H1 (cell line): Measurements from ENCODE around the gene RAB3IP. TPM values are rescaled to one million over a fixed set of nuclear protein-coding genes. Genes with fewer than 3 reads are reported as not detected.

ENCODE experiments used
- CTCF ChIA-PET: fragments of 300-600 bp; sonication (Branson Sonifier 250); formaldehyde crosslinking; loops from one replicate; lab custom pipeline; 2021; ENCODE audit not compliant: partially characterized antibody; lab: Charles Lee
- POLR2A ChIA-PET: fragments of 300-600 bp; sonication (Branson Sonifier 250); formaldehyde crosslinking; loops from one replicate; lab custom pipeline; 2021; ENCODE audit warnings: inconsistent platforms; ENCODE audit not compliant: partially characterized antibody; lab: Charles Lee
- DNase-seq, 2 experiments: peaks; one replicate each; pipeline versions ENCODE4 v3.0.0 to v3.0.0-alpha.2; 2010 to 2022; ENCODE audit warnings: low spot score in 2 of 2, low read depth in 1 of 2, mixed read lengths in 1 of 2
- FAIRE-seq: peaks from 2 replicates; lab custom pipeline; 2011; peaks lifted over from hg19 to GRCh38; lab: Jason Lieb, UNC
- H2AFZ ChIP-seq: 2 replicates; pipeline ENCODE4 v1.8.1; 2012; ENCODE audit warnings: low read length, inconsistent platforms
- H2AK5ac ChIP-seq: 2 replicates; pipeline ENCODE4 v1.6.1; 2013; ENCODE audit warnings: low read depth, low read length
- H2BK120ac ChIP-seq: replicated peaks from 2 replicates; pipeline ENCODE3; 2013; ENCODE audit warnings: low read depth, low read length, inconsistent platforms
- H2BK12ac ChIP-seq: 2 replicates; pipeline ENCODE4 v1.6.1; 2013; ENCODE audit warnings: low read depth, low read length
- H2BK15ac ChIP-seq: 2 replicates; pipeline ENCODE4 v1.6.1; 2013; ENCODE audit warnings: low read length
- H2BK20ac ChIP-seq: 2 replicates; pipeline ENCODE4 v1.6.1; 2013; ENCODE audit warnings: low read length
- H2BK5ac ChIP-seq: 2 replicates; pipeline ENCODE4 v1.6.1; 2013; ENCODE audit warnings: low read depth, low read length
- H3K14ac ChIP-seq: 2 replicates; pipeline ENCODE4 v1.6.1; 2013; ENCODE audit warnings: inconsistent platforms; ENCODE audit not compliant: insufficient read length
- H3K18ac ChIP-seq: 2 replicates; pipeline ENCODE4 v1.6.1; 2013; ENCODE audit warnings: low read length; ENCODE audit errors: extremely low read depth
- H3K23ac ChIP-seq: 2 replicates; pipeline ENCODE4 v1.6.1; 2013; ENCODE audit warnings: inconsistent platforms; ENCODE audit not compliant: insufficient read length
- H3K23me2 ChIP-seq: 2 replicates; pipeline ENCODE4 v1.6.1; 2013; ENCODE audit warnings: low read depth, low read length
- H3K27ac ChIP-seq: 2 replicates; pipeline ENCODE4 v1.6.1; 2011; ENCODE audit warnings: low read depth, low read length, inconsistent platforms
- H3K27me3 ChIP-seq, 4 experiments: replicated peaks in 1 of 4; 1 replicate in 1 of 4; 2 replicates in 3 of 4; pipeline versions ENCODE4 v1.6.1 to v1.8.1; 2011 to 2013; ENCODE audit warnings: low read length in 3 of 4, mild to moderate bottlenecking in 3 of 4, inconsistent platforms in 2 of 4, mixed read lengths in 2 of 4, moderate library complexity in 1 of 4; ENCODE audit not compliant: control insufficient read depth in 3 of 4, insufficient read depth in 3 of 4; ENCODE audit errors: extremely low read depth in 1 of 4
- H3K36me3 ChIP-seq, 4 experiments: 2 replicates each; pipeline versions ENCODE4 v1.6.1 to v1.8.1; 2011 to 2013; ENCODE audit warnings: mild to moderate bottlenecking in 4 of 4, low read length in 3 of 4, moderate library complexity in 2 of 4, control low read depth in 1 of 4, inconsistent platforms in 1 of 4; ENCODE audit not compliant: insufficient read depth in 4 of 4, control insufficient read depth in 2 of 4
- H3K4ac ChIP-seq: replicated peaks from 2 replicates; pipeline ENCODE3; 2013; ENCODE audit warnings: low read length, low read depth, mixed read lengths, inconsistent platforms; ENCODE audit not compliant: insufficient read length
- H3K4me1 ChIP-seq, 4 experiments: replicated peaks in 1 of 4; 1 replicate in 1 of 4; 2 replicates in 3 of 4; pipeline versions ENCODE4 v1.6.1 to v1.8.1; 2011 to 2013; ENCODE audit warnings: low read length in 3 of 4, inconsistent platforms in 2 of 4, mixed read lengths in 1 of 4; ENCODE audit not compliant: insufficient read depth in 4 of 4, control insufficient read depth in 3 of 4
- H3K4me2 ChIP-seq, 2 experiments: 2 replicates each; pipeline versions ENCODE4 v1.6.1 to v1.8.1; 2011 to 2013; ENCODE audit warnings: low read depth in 2 of 2, low read length in 2 of 2, control low read depth in 1 of 2, inconsistent platforms in 1 of 2, mild to moderate bottlenecking in 1 of 2; ENCODE audit not compliant: insufficient read depth in 1 of 2
- H3K4me3 ChIP-seq, 4 experiments: fragments of 200-600, 300-600 bp in 1 of 4; sonication (generic), shearing (Covaris generic), sonication (Bioruptor Twin) in 1 of 4; 2 replicates each; pipeline versions ENCODE4 v1.5.1 to v1.8.1; 2011 to 2016; ENCODE audit warnings: low read length in 4 of 4, low read depth in 3 of 4, control low read depth in 2 of 4, inconsistent platforms in 2 of 4, mild to moderate bottlenecking in 2 of 4, mixed read lengths in 1 of 4, moderate library complexity in 1 of 4; ENCODE audit not compliant: insufficient read depth in 2 of 4; ENCODE audit errors: extremely low read depth in 1 of 4
- H3K56ac ChIP-seq: replicated peaks from 2 replicates; pipeline ENCODE3; 2013; ENCODE audit warnings: low read depth, mild to moderate bottlenecking, mixed read lengths, low read length, inconsistent platforms; ENCODE audit not compliant: insufficient read length
- H3K79me1 ChIP-seq: 2 replicates; pipeline ENCODE4 v1.6.1; 2013; ENCODE audit warnings: low read depth, low read length, control low read depth
- H3K79me2 ChIP-seq, 2 experiments: 2 replicates each; pipeline versions ENCODE4 v1.6.1 to v1.8.1; 2012 to 2013; ENCODE audit warnings: low read length in 2 of 2, mild to moderate bottlenecking in 2 of 2, inconsistent platforms in 1 of 2; ENCODE audit not compliant: insufficient read depth in 2 of 2, control insufficient read depth in 1 of 2
- H3K9ac ChIP-seq, 4 experiments: replicated peaks in 1 of 4; 1 replicate in 1 of 4; 2 replicates in 3 of 4; pipeline versions ENCODE4 v1.6.1 to v1.8.1; 2011 to 2013; ENCODE audit warnings: low read depth in 3 of 4, low read length in 3 of 4, control low read depth in 2 of 4, mild to moderate bottlenecking in 2 of 4, moderate library complexity in 2 of 4, inconsistent platforms in 1 of 4; ENCODE audit errors: extremely low read depth in 1 of 4
- H3K9me3 ChIP-seq, 2 experiments: 2 replicates each; pipeline versions ENCODE4 v1.6.1 to v1.8.1; 2012 to 2013; ENCODE audit warnings: mild to moderate bottlenecking in 2 of 2, moderate library complexity in 2 of 2, control low read depth in 1 of 2, inconsistent platforms in 1 of 2, low read depth in 1 of 2, low read length in 1 of 2, mixed read lengths in 1 of 2; ENCODE audit not compliant: insufficient read depth in 2 of 2
- H4K20me1 ChIP-seq, 2 experiments: replicated peaks in 1 of 2; 2 replicates each; pipeline versions ENCODE3 to v1.8.1; 2011 to 2013; ENCODE audit warnings: inconsistent platforms in 2 of 2, low read length in 2 of 2, mild to moderate bottlenecking in 1 of 2; ENCODE audit not compliant: insufficient read depth in 2 of 2, control insufficient read depth in 1 of 2
- H4K5ac ChIP-seq: 2 replicates; pipeline ENCODE4 v1.6.1; 2013; ENCODE audit warnings: low read length, low read depth, mixed read lengths, inconsistent platforms; ENCODE audit not compliant: insufficient read length
- H4K8ac ChIP-seq: 2 replicates; pipeline ENCODE4 v1.8.0; 2013; ENCODE audit warnings: mild to moderate bottlenecking, moderate library complexity, low read length, inconsistent platforms; ENCODE audit not compliant: insufficient read depth; ENCODE audit errors: extremely low read depth
- H4K91ac ChIP-seq: replicated peaks from 2 replicates; pipeline ENCODE3; 2013; ENCODE audit warnings: low read length, mixed read lengths, inconsistent platforms; ENCODE audit not compliant: insufficient read length
- MAFK ChIP-seq: IDR thresholded peaks from 2 replicates; pipeline ENCODE4 v1.6.1; 2012; ENCODE audit warnings: low read depth, mild to moderate bottlenecking, improper control_type of control experiment, low read length
- SUZ12 ChIP-seq: fragments of 200-600 bp; sonication (generic); IDR thresholded peaks from 2 replicates; pipeline ENCODE4 v1.6.1; 2012; ENCODE audit warnings: mild to moderate bottlenecking, inconsistent platforms, low read length, moderate library complexity, mixed read lengths
- USF2 ChIP-seq: IDR thresholded peaks from 2 replicates; pipeline ENCODE4 v1.6.1; 2011; ENCODE audit warnings: low read length, improper control_type of control experiment
- ZNF274 ChIP-seq: IDR thresholded peaks from 2 replicates; pipeline ENCODE4 v1.7.0; 2012; ENCODE audit warnings: low read length, borderline replicate concordance; ENCODE audit errors: extremely low read depth
- WGBS, 2 experiments: shearing (Covaris generic) in 1 of 2; methylation state at CpG; one replicate each; pipeline versions ENCODE4 v1.1.6 to v1.1.7; 2013 to 2015; ENCODE audit warnings: low lambda C conversion rate in 2 of 2, mixed read lengths in 2 of 2, inconsistent platforms in 1 of 2, low coverage in 1 of 2, missing lambda C conversion rate in 1 of 2; ENCODE audit not compliant: insufficient replicate concordance in 2 of 2, insufficient coverage in 1 of 2, insufficient read length in 1 of 2; ENCODE audit errors: extremely low coverage in 1 of 2, missing lambda C conversion rate in 1 of 2; 5-methylcytosine and 5-hydroxymethylcytosine counted together
- polyA plus RNA-seq, 7 experiments: library from polyadenylated mRNA; depleted of rRNA in 3 of 7; stranded (reverse) in 5 of 7; unstranded in 2 of 7; fragments of >200 nt in 5 of 7; fragments of 200-250 nt in 2 of 7; gene quantifications; 1 replicate in 5 of 7; 2 replicates in 1 of 7; 4 replicates in 1 of 7; pipeline versions ENCODE4 v1.2.1 to v1.2.3, GENCODE V29; 2011 to 2013; ENCODE audit warnings: missing spikeins in 2 of 7, mixed read lengths in 2 of 7
- total RNA-seq: library from RNA; stranded (reverse); fragmentation: NEBNext Ultra II Directional; extraction: Animal tissue kit (Norgen Biotek cat#: 25700); gene quantifications from 2 replicates; pipeline ENCODE4 v1.2.1, GENCODE V29; 2021

The RAB3IP gene
- total and polyA plus RNA-seq, 2 of the 8 experiments (the other 6 are each of a cell fraction or from before 2014, with no cell fraction given): 17.7 to 34.6 TPM

- Histone ChIP-seq H2BK5ac (no peak overlapping the region), H3K4ac (no peak overlapping the region), H2BK20ac (no peak overlapping the region), H3K36me3 (peaks cover 0 to 5% (median 3%) of the 10 kb centered on the region in 4 experiments; a peak in 3 of 8 replicates), H2AFZ (no peak overlapping the region), H2BK120ac (no peak overlapping the region), H4K8ac (no peak overlapping the region), H3K27ac (no peak overlapping the region), H3K23ac (no peak overlapping the region), H3K23me2 (no peaks in the 10 kb centered on the region), H3K79me2 (no peaks in the 10 kb centered on the region), H3K4me1 (no peaks in the 10 kb centered on the region), H3K14ac (no peak overlapping the region), H4K5ac (no peak overlapping the region), H3K4me3 (no peak overlapping the region), H3K9ac (no peak overlapping the region), H3K4me2 (no peak overlapping the region), H3K27me3 (no peaks in the 10 kb centered on the region), H3K79me1 (no peaks in the 10 kb centered on the region), H2BK12ac (no peak overlapping the region), H4K20me1 (no peaks in the 10 kb centered on the region), H3K9me3 (peaks cover 0 to under 1% of the 10 kb centered on the region in 2 experiments; a peak in 1 of 4 replicates), H4K91ac (no peak overlapping the region), H2AK5ac (no peak overlapping the region), H3K56ac (no peak overlapping the region), H3K18ac (no peak overlapping the region), H2BK15ac (no peak overlapping the region)
- 93 to 100% methylated on average over 3 of the region's 3 CpGs for WGBS, 2 experiments
- TF ChIP-seq SUZ12 (no peak), ZNF274 (no peak), MAFK (no peak), USF2 (no peak)
- CTCF ChIA-PET: interaction anchor here (0.6 to 0.8 kb wide), 2 partner anchors 39 to 482 kb away, joined by 3 read pairs; no protein-coding TSS in a partner anchor
- POLR2A ChIA-PET: no interaction called here
- DNase-seq (no peak), FAIRE-seq (no peak)
Measured at GRCh38 chr12:69816082-69816481, 77.4 kb downstream of the RAB3IP start.
